GM12864 (cell line): Measurements from ENCODE around the gene SUGCT.

Source experiments
- DNase-seq: peaks from one replicate; pipeline ENCODE4 v3.0.0-alpha.2; 2011; ENCODE audit warnings: low read depth
- H3K4me3 ChIP-seq: 2 replicates; pipeline ENCODE4 v1.5.1; 2011; ENCODE audit warnings: mild to moderate bottlenecking, low read depth, low read length, control low read depth
- TF ChIP-seq, protein P1 (sequence below): IDR thresholded peaks from 2 replicates; pipeline ENCODE4 v1.5.1; 2011; ENCODE audit warnings: low read depth, mild to moderate bottlenecking, moderate library complexity, low read length, control low read depth, inconsistent platforms; ENCODE audit errors: missing control alignments

SUGCT gene

DNA sequence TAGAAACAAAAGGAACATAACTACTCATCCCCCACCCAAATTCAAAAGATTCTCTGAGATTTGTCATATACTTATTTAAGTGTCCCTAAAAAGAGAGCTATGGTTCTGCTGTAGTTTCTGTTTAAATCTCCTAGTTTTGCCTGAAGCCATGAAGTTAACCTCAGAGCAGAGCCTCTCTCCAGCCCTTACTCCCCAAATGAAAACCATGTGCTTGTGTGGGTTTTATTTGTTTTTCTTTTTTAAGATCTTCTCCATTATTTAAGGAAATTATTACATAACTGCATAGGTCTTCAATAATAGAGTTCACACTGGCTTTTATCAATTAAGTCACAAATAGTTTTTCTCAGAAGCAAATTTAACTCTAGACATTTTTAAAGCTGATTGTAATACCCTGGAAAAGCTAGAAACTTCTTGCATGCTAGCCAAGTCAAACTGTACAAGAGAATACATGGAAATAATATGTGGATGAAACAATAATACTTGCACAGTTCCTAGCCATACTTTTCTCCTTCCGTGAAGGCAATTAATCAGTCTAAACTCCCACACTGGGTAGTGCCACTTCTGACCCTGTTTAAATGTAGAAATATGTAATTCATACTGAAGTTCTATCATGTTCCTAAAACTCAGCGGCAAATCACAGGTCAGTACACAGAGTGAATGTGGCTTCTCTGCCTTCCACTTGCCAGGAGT, 579.7 kb downstream of the SUGCT start:
- TF ChIP-seq, protein P1, sequence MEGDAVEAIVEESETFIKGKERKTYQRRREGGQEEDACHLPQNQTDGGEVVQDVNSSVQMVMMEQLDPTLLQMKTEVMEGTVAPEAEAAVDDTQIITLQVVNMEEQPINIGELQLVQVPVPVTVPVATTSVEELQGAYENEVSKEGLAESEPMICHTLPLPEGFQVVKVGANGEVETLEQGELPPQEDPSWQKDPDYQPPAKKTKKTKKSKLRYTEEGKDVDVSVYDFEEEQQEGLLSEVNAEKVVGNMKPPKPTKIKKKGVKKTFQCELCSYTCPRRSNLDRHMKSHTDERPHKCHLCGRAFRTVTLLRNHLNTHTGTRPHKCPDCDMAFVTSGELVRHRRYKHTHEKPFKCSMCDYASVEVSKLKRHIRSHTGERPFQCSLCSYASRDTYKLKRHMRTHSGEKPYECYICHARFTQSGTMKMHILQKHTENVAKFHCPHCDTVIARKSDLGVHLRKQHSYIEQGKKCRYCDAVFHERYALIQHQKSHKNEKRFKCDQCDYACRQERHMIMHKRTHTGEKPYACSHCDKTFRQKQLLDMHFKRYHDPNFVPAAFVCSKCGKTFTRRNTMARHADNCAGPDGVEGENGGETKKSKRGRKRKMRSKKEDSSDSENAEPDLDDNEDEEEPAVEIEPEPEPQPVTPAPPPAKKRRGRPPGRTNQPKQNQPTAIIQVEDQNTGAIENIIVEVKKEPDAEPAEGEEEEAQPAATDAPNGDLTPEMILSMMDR, result no peak
- H3K4me3 ChIP-seq, result no peak overlapping the region
- DNase-seq, result no peak

DNA sequence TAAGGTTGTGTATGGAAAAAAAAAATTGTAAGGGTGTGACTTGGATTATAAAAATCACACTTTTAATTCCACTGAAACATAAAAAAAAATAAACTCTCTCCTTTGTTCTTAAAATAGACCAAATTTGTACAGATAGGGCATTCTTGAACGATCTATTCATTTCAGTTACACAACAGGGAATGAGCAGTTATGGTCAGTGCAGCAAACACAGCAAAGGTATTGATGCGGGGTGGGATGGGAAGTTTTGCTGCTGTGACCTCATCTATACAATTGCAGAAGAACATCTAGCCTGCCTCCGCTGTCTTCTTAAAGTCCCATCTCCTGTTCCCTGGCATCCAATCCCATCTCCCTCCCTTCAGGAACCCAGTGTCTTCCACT, 580.2 kb downstream of the SUGCT start:
- TF ChIP-seq, protein P1, result no peak
- H3K4me3 ChIP-seq, result no peak overlapping the region
- DNase-seq, result no peak

- no peak overlapping the region for H3K4me3 ChIP-seq
- TF ChIP-seq, protein P1, result no peak
- DNase-seq, result no peak
Observed at GRCh38 chr7:40716052-40716451, 581.2 kb downstream of the SUGCT start.

DNA sequence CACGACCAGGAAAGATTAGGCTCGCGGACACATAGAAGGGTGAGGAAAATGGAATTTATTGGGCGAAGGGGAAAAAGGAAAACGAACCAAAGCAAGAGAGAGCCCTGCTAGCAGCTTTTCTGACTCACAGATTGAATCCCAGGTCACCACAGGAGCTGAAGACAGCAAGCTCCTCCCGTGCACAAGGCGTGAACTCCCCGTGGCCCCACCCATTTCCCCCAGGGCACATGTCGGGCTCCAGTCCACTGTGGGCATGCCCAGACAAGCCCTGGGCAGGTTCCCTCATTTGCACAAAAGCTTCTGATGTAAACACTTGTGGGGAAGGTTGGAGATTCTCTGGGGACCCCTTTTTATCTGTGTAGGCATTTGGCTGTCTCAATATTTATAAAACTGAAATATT, 582.4 kb downstream of the SUGCT start:
- H3K4me3 ChIP-seq, result no peak overlapping the region
- TF ChIP-seq, protein P1, result no peak
- DNase-seq, result peak; percentile 8

- TF ChIP-seq, protein P1, result no peak
- DNase-seq, result no peak
- H3K4me3 ChIP-seq, result no peak overlapping the region
Observed at GRCh38 chr7:40720416-40720815, 585.6 kb downstream of the SUGCT start.

GRCh38 chr7:40721342-40721949, 586.6 kb downstream of the SUGCT start:
- no peak overlapping the region for H3K4me3 ChIP-seq
- no peak for DNase-seq
- TF ChIP-seq, protein P1, result no peak

- H3K4me3 ChIP-seq, result no peak overlapping the region
- no peak for DNase-seq
- TF ChIP-seq, protein P1, result no peak
Observed at GRCh38 chr7:40722242-40722641, 587.4 kb downstream of the SUGCT start.
